ENCODE results near the gene TSPEAR.
"Not testable (repeated sequence)": the region's sequence is repeated elsewhere in the genome, so short reads cannot be mapped to it uniquely, and the experiment has no call there.

Gene TSPEAR

GRCh38 chr21:44677881-44678280 lies 33.5 kb downstream of the TSPEAR start:
- Histone ChIP-seq H3K27me3 (ENCODE audit: control insufficient read depth, insufficient read depth, low read length) (no peaks in the 10 kb centered on the region), H3K36me3 (ENCODE audit: control insufficient read depth, insufficient read depth, low read length) (no peaks in the 10 kb centered on the region), H3K4me3 (ENCODE audit: low read depth, low read length) (no peak overlapping the region), H3K27ac (ENCODE audit: low read depth, low read length) (no peak overlapping the region), H3K4me1 (ENCODE audit: control insufficient read depth, insufficient read depth, low read length) (peaks cover 3% of the 10 kb centered on the region; the same call in 1 of the 2 replicates), H3K9ac (ENCODE audit: low read length) (no peak overlapping the region), H3K9me3 (ENCODE audit: control insufficient read depth, insufficient read depth, low read depth, low read length) (peaks cover 10% of the 10 kb centered on the region; the same call in 1 of the 2 replicates)

GRCh38 chr21:44671911-44672310 lies 39.5 kb downstream of the TSPEAR start:
- Histone ChIP-seq H3K9ac (ENCODE audit: low read length) (no peak overlapping the region), H3K9me3 (ENCODE audit: control insufficient read depth, insufficient read depth, low read depth, low read length) (peaks cover 40% of the 10 kb centered on the region), H3K27me3 (ENCODE audit: control insufficient read depth, insufficient read depth, low read length) (no peaks in the 10 kb centered on the region), H3K27ac (ENCODE audit: low read depth, low read length) (no peak overlapping the region), H3K36me3 (ENCODE audit: control insufficient read depth, insufficient read depth, low read length) (no peaks in the 10 kb centered on the region), H3K4me1 (ENCODE audit: control insufficient read depth, insufficient read depth, low read length) (no peaks in the 10 kb centered on the region), H3K4me3 (ENCODE audit: low read depth, low read length) (no peak overlapping the region)

DNA sequence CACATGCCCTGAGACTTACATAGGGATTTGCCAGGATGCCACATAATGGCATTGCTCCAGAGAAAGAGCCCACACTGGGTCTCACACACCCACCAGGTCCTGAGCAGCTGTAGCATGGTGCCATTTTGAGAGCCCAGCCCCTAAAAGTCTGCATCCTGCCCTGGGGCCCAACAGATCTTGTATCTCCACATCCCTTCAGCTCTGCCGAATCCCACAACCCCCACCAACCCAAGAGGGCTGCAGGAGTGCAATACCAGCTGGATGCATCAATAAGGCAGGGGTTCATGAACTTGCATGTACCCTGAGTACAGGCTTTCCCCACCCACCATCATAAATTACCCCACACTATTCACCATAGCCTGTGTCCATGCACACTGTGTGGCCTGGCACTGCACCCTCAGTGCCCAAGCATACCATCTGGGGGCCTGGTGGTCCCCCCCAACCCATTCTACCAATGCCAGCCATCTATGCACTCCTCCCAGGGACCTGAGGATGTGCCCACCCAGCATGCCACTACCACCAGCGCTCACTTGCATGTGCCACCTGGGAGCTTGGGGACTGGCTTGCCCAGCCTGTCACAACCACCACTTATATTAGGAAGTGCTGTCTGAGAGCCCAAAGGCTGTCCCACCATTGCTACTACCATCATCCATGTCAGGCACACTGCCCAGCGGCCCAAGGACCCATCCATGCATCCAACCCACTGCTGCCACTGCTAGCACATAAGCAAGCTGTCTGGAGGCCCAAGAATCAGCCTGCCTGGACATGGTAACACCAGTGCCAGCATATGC lies 40.5 kb downstream of the TSPEAR start:
- Histone ChIP-seq H3K9ac (ENCODE audit: low read length) (no peak overlapping the region), H3K27ac (ENCODE audit: low read depth, low read length) (no peak overlapping the region), H3K4me3 (ENCODE audit: low read depth, low read length) (no peak overlapping the region), H3K4me1 (ENCODE audit: control insufficient read depth, insufficient read depth, low read length) (no peaks in the 10 kb centered on the region), H3K9me3 (ENCODE audit: control insufficient read depth, insufficient read depth, low read depth, low read length) (peaks cover 37% of the 10 kb centered on the region), H3K27me3 (ENCODE audit: control insufficient read depth, insufficient read depth, low read length) (no peaks in the 10 kb centered on the region), H3K36me3 (ENCODE audit: control insufficient read depth, insufficient read depth, low read length) (no peaks in the 10 kb centered on the region)

- peaks cover 35% of the 10 kb centered on the region for H3K9me3 ChIP-seq (ENCODE audit: control insufficient read depth, insufficient read depth, low read depth, low read length)
- no peak overlapping the region for H3K27ac ChIP-seq (ENCODE audit: low read depth, low read length)
- H3K36me3 ChIP-seq (ENCODE audit: control insufficient read depth, insufficient read depth, low read length): no peaks in the 10 kb centered on the region
- H3K9ac ChIP-seq (ENCODE audit: low read length): no peak overlapping the region
- H3K27me3 ChIP-seq (ENCODE audit: control insufficient read depth, insufficient read depth, low read length): no peaks in the 10 kb centered on the region
- no peak overlapping the region for H3K4me3 ChIP-seq (ENCODE audit: low read depth, low read length)
- H3K4me1 ChIP-seq (ENCODE audit: control insufficient read depth, insufficient read depth, low read length): no peaks in the 10 kb centered on the region
Observed at GRCh38 chr21:44667612-44668011, 43.8 kb downstream of the TSPEAR start.

DNA sequence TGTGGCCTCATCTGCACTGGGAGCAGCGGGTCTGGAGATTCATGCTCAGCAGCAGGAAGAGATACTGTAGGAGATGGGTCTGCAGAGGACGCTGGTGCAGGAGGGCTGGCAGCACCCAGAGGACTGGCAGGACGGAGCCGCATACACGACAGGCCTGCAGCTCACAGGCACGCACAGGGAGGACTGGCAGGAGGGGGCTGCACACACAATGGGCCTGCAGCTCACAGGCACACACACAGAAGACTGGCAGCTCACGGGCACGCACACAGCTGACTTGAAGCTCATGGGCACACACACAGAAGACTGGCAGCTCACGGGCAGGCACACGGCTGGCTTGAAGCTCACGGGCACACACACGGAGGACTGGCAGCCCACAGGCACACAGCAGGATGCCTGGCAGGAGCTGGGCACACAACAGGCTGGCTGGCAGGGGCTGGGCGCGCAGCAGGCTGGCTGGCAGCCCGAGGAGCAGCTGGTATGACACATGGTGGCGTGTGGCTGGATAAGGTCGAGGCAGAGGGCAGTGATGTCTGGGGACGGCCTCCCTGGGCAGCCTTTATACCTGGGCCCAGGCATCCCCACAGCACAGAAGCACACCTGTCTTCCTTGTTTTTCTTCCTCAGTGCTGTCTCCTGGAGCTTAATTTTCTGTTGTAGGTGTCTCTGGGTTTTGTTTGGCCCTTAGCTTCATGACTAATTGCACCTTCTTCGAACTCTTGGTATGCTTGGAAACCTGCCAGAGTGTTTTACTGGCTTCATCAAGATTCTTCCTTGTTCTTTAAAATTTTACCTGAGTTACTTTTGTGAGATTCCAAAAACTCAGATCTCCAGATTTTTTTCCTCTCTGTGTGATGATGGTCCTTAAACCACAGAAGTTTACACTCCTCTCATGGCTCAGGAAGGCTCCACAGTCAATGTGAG lies 44.7 kb downstream of the TSPEAR start, which contains the start of gene KRTAP12-2:
KRTAP12-2 (minus strand) TSS at position 527 of the 920 bp plus-strand sequence; CDS start at position 486, 41 bp downstream.
- H3K9me3 ChIP-seq (ENCODE audit: control insufficient read depth, insufficient read depth, low read depth, low read length): peaks cover 36% of the 10 kb centered on the region
- H3K36me3 ChIP-seq (ENCODE audit: control insufficient read depth, insufficient read depth, low read length): no peaks in the 10 kb centered on the region
- no peak within 1 kb of the TSS for H3K27ac ChIP-seq (ENCODE audit: low read depth, low read length)
- peaks cover 3% of the 10 kb centered on the region; the same call in 1 of the 2 replicates for H3K4me1 ChIP-seq (ENCODE audit: control insufficient read depth, insufficient read depth, low read length)
- H3K27me3 ChIP-seq (ENCODE audit: control insufficient read depth, insufficient read depth, low read length): no peaks in the 10 kb centered on the region
- H3K4me3 ChIP-seq (ENCODE audit: low read depth, low read length): no peak within 1 kb of the TSS
- H3K9ac ChIP-seq (ENCODE audit: low read length): no peak within 1 kb of the TSS

GRCh38 chr21:44664691-44665090 lies 46.7 kb downstream of the TSPEAR start:
- Histone ChIP-seq H3K9ac (ENCODE audit: low read length) (no peak overlapping the region), H3K4me3 (ENCODE audit: low read depth, low read length) (no peak overlapping the region), H3K27me3 (ENCODE audit: control insufficient read depth, insufficient read depth, low read length) (no peaks in the 10 kb centered on the region), H3K9me3 (ENCODE audit: control insufficient read depth, insufficient read depth, low read depth, low read length) (peaks cover 21% of the 10 kb centered on the region), H3K4me1 (ENCODE audit: control insufficient read depth, insufficient read depth, low read length) (peaks cover 7% of the 10 kb centered on the region; the same call in 1 of the 2 replicates), H3K36me3 (ENCODE audit: control insufficient read depth, insufficient read depth, low read length) (no peaks in the 10 kb centered on the region), H3K27ac (ENCODE audit: low read depth, low read length) (no peak overlapping the region)

DNA sequence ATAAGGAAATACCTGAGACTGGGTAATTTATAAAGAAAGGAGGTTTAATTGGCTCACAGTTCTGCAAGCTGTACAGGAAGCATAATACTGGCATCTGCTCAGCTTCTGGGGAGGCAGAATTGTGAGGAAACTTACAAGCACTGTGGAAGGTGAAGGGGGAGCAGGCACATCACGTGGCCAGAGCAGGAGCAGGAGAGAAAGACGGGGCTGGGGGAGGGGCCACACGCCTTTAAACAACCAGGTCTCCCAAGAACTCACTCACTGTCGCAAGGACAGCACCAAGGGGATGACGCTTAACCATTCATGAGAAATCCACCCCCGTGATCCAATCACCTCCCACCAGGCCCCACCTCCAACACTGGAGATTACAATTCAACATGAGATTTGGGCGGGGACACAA lies 49.8 kb downstream of the TSPEAR start:
- H3K4me3 ChIP-seq (ENCODE audit: low read depth, low read length); H3K27ac ChIP-seq (ENCODE audit: low read depth, low read length); H3K36me3 ChIP-seq (ENCODE audit: control insufficient read depth, insufficient read depth, low read length); H3K27me3 ChIP-seq (ENCODE audit: control insufficient read depth, insufficient read depth, low read length); H3K9ac ChIP-seq (ENCODE audit: low read length): not testable (repeated sequence)
- Histone ChIP-seq H3K9me3 (ENCODE audit: control insufficient read depth, insufficient read depth, low read depth, low read length) (peaks cover 14% of the 10 kb centered on the region; the same call in 1 of the 2 replicates), H3K4me1 (ENCODE audit: control insufficient read depth, insufficient read depth, low read length) (peaks cover 16% of the 10 kb centered on the region)

- peaks cover 16% of the 10 kb centered on the region for H3K4me1 ChIP-seq (ENCODE audit: control insufficient read depth, insufficient read depth, low read length)
Observed at GRCh38 chr21:44658913-44659595, 52.3 kb downstream of the TSPEAR start.

DNA sequence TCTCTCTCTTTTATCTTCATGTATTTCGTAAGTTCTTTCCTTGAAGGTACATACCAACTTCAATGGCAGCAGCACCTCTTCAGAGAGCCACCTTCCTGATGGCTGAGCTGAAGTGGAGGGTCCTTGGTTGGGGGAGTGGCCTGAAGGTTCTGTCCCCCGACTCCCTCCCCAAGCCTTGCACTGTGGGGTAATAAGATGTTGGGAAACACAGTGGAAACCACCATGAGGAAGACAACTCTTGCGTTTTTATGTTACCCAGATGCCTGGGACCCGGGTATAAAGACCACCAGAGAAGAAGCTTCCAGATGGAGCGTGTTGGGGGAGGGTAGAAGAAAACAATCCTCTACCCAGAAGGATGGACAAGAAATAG lies 52.8 kb downstream of the TSPEAR start:
- Histone ChIP-seq H3K4me3 (ENCODE audit: low read depth, low read length) (no peak overlapping the region), H3K27ac (ENCODE audit: low read depth, low read length) (no peak overlapping the region), H3K4me1 (ENCODE audit: control insufficient read depth, insufficient read depth, low read length) (peaks cover 16% of the 10 kb centered on the region), H3K9ac (ENCODE audit: low read length) (no peak overlapping the region), H3K9me3 (ENCODE audit: control insufficient read depth, insufficient read depth, low read depth, low read length) (peaks cover 10% of the 10 kb centered on the region; the same call in 1 of the 2 replicates), H3K27me3 (ENCODE audit: control insufficient read depth, insufficient read depth, low read length) (no peaks in the 10 kb centered on the region), H3K36me3 (ENCODE audit: control insufficient read depth, insufficient read depth, low read length) (no peaks in the 10 kb centered on the region)

More at GRCh38 chr21:44658913-44659595, 52.3 kb downstream of the TSPEAR start:
- Histone ChIP-seq H3K9me3 (ENCODE audit: control insufficient read depth, insufficient read depth, low read depth, low read length) (peaks cover 14% of the 10 kb centered on the region; the same call in 1 of the 2 replicates), H3K4me3 (ENCODE audit: low read depth, low read length) (no peak overlapping the region), H3K9ac (ENCODE audit: low read length) (peak overlapping the region; percentile 17), H3K27me3 (ENCODE audit: control insufficient read depth, insufficient read depth, low read length) (no peaks in the 10 kb centered on the region), H3K27ac (ENCODE audit: low read depth, low read length) (no peak overlapping the region), H3K36me3 (ENCODE audit: control insufficient read depth, insufficient read depth, low read length) (no peaks in the 10 kb centered on the region)

GRCh38 chr21:44657635-44658540 lies 53.5 kb downstream of the TSPEAR start, which contains the start of gene KRTAP12-3:
KRTAP12-3 (plus strand) TSS chr21:44657932; CDS start chr21:44657980, 48 bp downstream.
- H3K9ac ChIP-seq (ENCODE audit: low read length): no peak within 1 kb of the TSS
- H3K4me3 ChIP-seq (ENCODE audit: low read depth, low read length): no peak within 1 kb of the TSS
- H3K27me3 ChIP-seq (ENCODE audit: control insufficient read depth, insufficient read depth, low read length): no peaks in the 10 kb centered on the region
- H3K9me3 ChIP-seq (ENCODE audit: control insufficient read depth, insufficient read depth, low read depth, low read length): peaks cover 10% of the 10 kb centered on the region; the same call in 1 of the 2 replicates
- H3K27ac ChIP-seq (ENCODE audit: low read depth, low read length): no peak within 1 kb of the TSS
- no peaks in the 10 kb centered on the region for H3K36me3 ChIP-seq (ENCODE audit: control insufficient read depth, insufficient read depth, low read length)
- peaks cover 16% of the 10 kb centered on the region for H3K4me1 ChIP-seq (ENCODE audit: control insufficient read depth, insufficient read depth, low read length)

All from HUES6 (cell line).